Measurements from ENCODE around the gene EXOC8. TPM values are rescaled to one million over a fixed set of nuclear protein-coding genes. Genes with fewer than 3 reads are reported as not detected.

Gene EXOC8
- total and polyA plus RNA-seq, 9 of the 15 experiments (the other 6 are each of a cell fraction or from before 2014, with no cell fraction given) = 2.1 to 13.6 (median 7.2) TPM

- Histone ChIP-seq H3K9ac (ENCODE audit: insufficient read depth in 1 of 2, low read depth in 2 of 2, low read length in 2 of 2) (no peak overlapping the region), H3K79me2 (ENCODE audit: control insufficient read depth, insufficient read depth, low read length) (peaks cover 64% of the 10 kb centered on the region), H4K20me1 (replicated peaks; ENCODE audit: control insufficient read depth, insufficient read depth, low read length) (peaks cover 20% of the 10 kb centered on the region), H3K36me3 (ENCODE audit: control insufficient read depth, insufficient read depth, low read length) (peaks cover 16% of the 10 kb centered on the region; the same call in 2 of the 3 replicates), H3K9me3 (replicated peaks; ENCODE audit: control insufficient read depth, insufficient read depth, low read depth, low read length) (no peaks in the 10 kb centered on the region), H3K4me3 (no peak overlapping the region), H3K4me1 (replicated peaks in 1 of 2; ENCODE audit: control insufficient read depth in 2 of 2, insufficient read depth in 2 of 2, low read length in 2 of 2) (0 out of 5 replicates have a peak, but pooled peaks cover 0 to 2% of the 10 kb centered on the region in 2 experiments), H3K27me3 (ENCODE audit: control insufficient read depth in 2 of 2, insufficient read depth in 2 of 2, low read length in 2 of 2) (no peaks in the 10 kb centered on the region), H2AFZ (ENCODE audit: low read depth, low read length) (no peak overlapping the region), H3K27ac (ENCODE audit: extremely low read depth, low read depth, low read length) (no peak overlapping the region), H3K4me2 (ENCODE audit: insufficient read depth, low read length) (no peak overlapping the region), H3K9me1 (ENCODE audit: control insufficient read depth, insufficient read depth, low read length) (no peaks in the 10 kb centered on the region)
- intact Hi-C loops (cut with micrococcal nuclease) = no loop called here
- ATAC-seq = no peak
- WGBS (ENCODE audit: insufficient coverage, low coverage, missing lambda C conversion rate) = 51% methylated on average over 4 of the region's 4 CpGs
- TF ChIP-seq FOSL1 (tag; conservative IDR thresholded peaks at IDR 0.05) = peak; percentile 71
- TF ChIP-seq ATF4 (CRISPR knock-in tag; IDR thresholded peaks at IDR 0.05) = no peak
- TF ChIP-seq JUND (IDR thresholded peaks at IDR 0.05; ENCODE audit: borderline replicate concordance, low read depth, low read length) = peak; percentile 77
- TF ChIP-seq JUND (tag; IDR thresholded peaks at IDR 0.05; ENCODE audit: borderline replicate concordance, low read depth, low read length) = peak; percentile 78; the same call in 2 of the 3 replicates
- TF ChIP-seq POU5F1 (IDR thresholded peaks at IDR 0.05; ENCODE audit: borderline replicate concordance, low read depth, low read length, partially characterized antibody) = no peak
- TF ChIP-seq NFATC3 (IDR thresholded peaks at IDR 0.05) = no peak
- TF ChIP-seq, protein P1, sequence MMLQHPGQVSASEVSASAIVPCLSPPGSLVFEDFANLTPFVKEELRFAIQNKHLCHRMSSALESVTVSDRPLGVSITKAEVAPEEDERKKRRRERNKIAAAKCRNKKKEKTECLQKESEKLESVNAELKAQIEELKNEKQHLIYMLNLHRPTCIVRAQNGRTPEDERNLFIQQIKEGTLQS (IDR thresholded peaks at IDR 0.05) = peak; percentile 43; the same call in 1 of the 2 replicates
- TF ChIP-seq, protein P1 (CRISPR knock-in tag; conservative IDR thresholded peaks at IDR 0.05) = no peak
- TF ChIP-seq TFAM (CRISPR knock-in tag; conservative IDR thresholded peaks at IDR 0.05) = no peak
- peak; percentile 30; the same call in 1 of the 2 replicates for TF ChIP-seq ZNF121 (CRISPR knock-in tag; conservative IDR thresholded peaks at IDR 0.05)
- ChIA-PET POLR2A (interaction anchor here (1.6 to 1.8 kb wide), 2 partner anchors 14 to 21 kb away, joined by 4 to 6 read pairs; no protein-coding TSS in a partner anchor), CTCF (ENCODE audit: low intra/inter-chr PET ratio) (no interaction called here)
- BruUV-seq (replicated peaks) = no TSS peak
- FAIRE-seq = no peak
- in situ Hi-C loops (cut with MboI) = no loop called here
- DNase-seq (ENCODE audit: extremely low read depth in 1 of 4, low spot score in 3 of 4) = no peak
Measured at GRCh38 chr1:231376101-231376500, 38.4 kb upstream of the EXOC8 start.
